DOHH2 (cell line): ENCODE data around the gene LRRC25.

Experiments used
- CTCF ChIP-seq: fragments of 200-600 bp; sonication (generic); IDR thresholded peaks from one replicate; pipeline ENCODE4 v1.5.1; 2014; ENCODE audit warnings: antibody characterized with exemption, mild to moderate bottlenecking, low read depth, low read length; ENCODE audit not compliant: poor library complexity, severe bottlenecking
- EZH2phosphoT487 ChIP-seq: fragments of 200-600 bp; sonication (generic); IDR thresholded peaks from 2 replicates; pipeline ENCODE4 v1.6.1; 2017; ENCODE audit warnings: borderline replicate concordance, mild to moderate bottlenecking, antibody characterized with exemption, low read length, moderate library complexity, mixed read lengths

- no peak for TF ChIP-seq CTCF
- TF ChIP-seq EZH2phosphoT487: no peak
These were observed 49.5 kb upstream of the LRRC25 start for GRCh38 chr19:18446811-18447359.
